Transverse colon (tissue), 4 donors: ENCODE data around the gene ZC3H4.

Experiments
- CTCF ChIP-seq, 5 experiments: fragments of 200-600 bp in 3 of 5; fragments of 450-650 bp in 2 of 5; sonication (generic) in 3 of 5; IDR thresholded peaks; 1 replicate in 2 of 5; 2 replicates in 3 of 5; pipeline ENCODE4 v1.5.1; 2016 to 2017; ENCODE audit warnings: antibody characterized with exemption in 5 of 5, inconsistent platforms in 3 of 5, mild to moderate bottlenecking in 2 of 5, moderate library complexity in 1 of 5
- EP300 ChIP-seq: sonication (generic); formaldehyde crosslinking; IDR thresholded peaks from one replicate; pipeline ENCODE4 v1.6.1; 2017; ENCODE audit warnings: antibody characterized with exemption, low read depth
- POLR2A ChIP-seq: fragments of 450-650 bp; IDR thresholded peaks from one replicate; pipeline ENCODE4 v1.6.1; 2016; ENCODE audit warnings: antibody characterized with exemption, mild to moderate bottlenecking, moderate library complexity
- POLR2AphosphoS5 ChIP-seq, 3 donors: sonication (generic); formaldehyde crosslinking; IDR thresholded peaks; one replicate each; pipeline ENCODE4 v1.6.1; 2016; ENCODE audit warnings: antibody characterized with exemption in 3 of 3

DNA sequence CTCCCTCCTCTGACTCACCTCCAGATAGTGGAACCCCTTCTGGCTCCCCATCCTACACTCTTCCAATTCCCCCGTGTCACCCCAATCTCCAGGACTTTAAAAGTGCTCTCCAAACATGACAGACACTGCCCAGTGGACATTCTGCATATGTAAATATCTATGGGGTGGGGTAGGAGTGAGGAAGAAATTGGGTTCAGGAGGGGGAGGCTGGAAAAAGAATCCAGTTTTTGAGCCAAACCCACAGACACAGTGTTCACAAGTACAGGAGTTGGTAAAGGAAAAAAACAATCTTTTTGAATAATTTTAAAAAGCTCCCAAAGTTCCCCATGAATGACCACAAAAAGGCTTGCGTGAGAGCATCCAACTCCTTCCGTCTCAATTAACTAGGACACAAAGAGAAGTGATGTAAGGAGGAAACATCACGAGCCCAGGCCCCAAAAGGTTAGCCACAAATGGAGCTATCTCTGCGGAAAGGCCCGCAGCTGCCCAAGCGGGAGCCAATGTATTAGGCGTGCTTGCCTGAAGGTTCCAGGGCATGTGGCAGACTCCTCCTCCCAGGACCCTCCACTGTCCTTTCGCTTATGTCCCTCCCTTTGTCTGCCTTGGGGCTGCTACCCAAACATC is 18.0 kb downstream of the ZC3H4 start:
- TF ChIP-seq CTCF (IDR thresholded peaks at IDR 0.05) (no peak), POLR2A (no peak), POLR2AphosphoS5 (IDR thresholded peaks at IDR 0.05) (no peak), EP300 (no peak)
